Mesothelial cell of epicardium (in vitro differentiated cells): ENCODE data around the gene BIRC5. TPM values are rescaled to one million over a fixed set of nuclear protein-coding genes. Genes with fewer than 3 reads are reported as not detected.

Source experiments
- DNase-seq, 2 experiments: peaks; one replicate each; pipeline ENCODE4 v3.0.0; 2021; ENCODE audit warnings: low spot score in 2 of 2; ENCODE audit not compliant: unreplicated experiment in 2 of 2
- H3K27ac Mint-ChIP-seq: 2 replicates; pipeline ENCODE4 v1.8.0; 2021; ENCODE audit warnings: mixed read lengths
- H3K27me3 Mint-ChIP-seq: 2 replicates; pipeline ENCODE4 v1.8.0; 2021; ENCODE audit warnings: low read depth, mixed read lengths
- H3K36me3 Mint-ChIP-seq: 2 replicates; pipeline ENCODE4 v1.8.0; 2021; ENCODE audit warnings: mixed read lengths
- H3K4me1 Mint-ChIP-seq: 2 replicates; pipeline ENCODE4 v1.8.0; 2021; ENCODE audit warnings: mixed read lengths
- H3K4me3 Mint-ChIP-seq: 2 replicates; pipeline ENCODE4 v1.8.0; 2021; ENCODE audit warnings: mild to moderate bottlenecking, moderate library complexity, mixed read lengths
- H3K9me3 Mint-ChIP-seq: 2 replicates; pipeline ENCODE4 v1.8.0; 2021; ENCODE audit warnings: mixed read lengths
- total RNA-seq: library from RNA; stranded (reverse); gene quantifications from 3 replicates; pipeline ENCODE4 v1.2.1, GENCODE V29; 2021
- TF ChIP-seq, protein P1 (sequence below): fragments of 200-600 bp; sonication (generic); IDR thresholded peaks from one replicate; pipeline ENCODE4 v1.5.0; 2021; ENCODE audit warnings: antibody characterized with exemption; ENCODE audit not compliant: unreplicated experiment

The BIRC5 gene
- total RNA-seq, 1 donor from 2014 or later: 22.8 TPM

DNA sequence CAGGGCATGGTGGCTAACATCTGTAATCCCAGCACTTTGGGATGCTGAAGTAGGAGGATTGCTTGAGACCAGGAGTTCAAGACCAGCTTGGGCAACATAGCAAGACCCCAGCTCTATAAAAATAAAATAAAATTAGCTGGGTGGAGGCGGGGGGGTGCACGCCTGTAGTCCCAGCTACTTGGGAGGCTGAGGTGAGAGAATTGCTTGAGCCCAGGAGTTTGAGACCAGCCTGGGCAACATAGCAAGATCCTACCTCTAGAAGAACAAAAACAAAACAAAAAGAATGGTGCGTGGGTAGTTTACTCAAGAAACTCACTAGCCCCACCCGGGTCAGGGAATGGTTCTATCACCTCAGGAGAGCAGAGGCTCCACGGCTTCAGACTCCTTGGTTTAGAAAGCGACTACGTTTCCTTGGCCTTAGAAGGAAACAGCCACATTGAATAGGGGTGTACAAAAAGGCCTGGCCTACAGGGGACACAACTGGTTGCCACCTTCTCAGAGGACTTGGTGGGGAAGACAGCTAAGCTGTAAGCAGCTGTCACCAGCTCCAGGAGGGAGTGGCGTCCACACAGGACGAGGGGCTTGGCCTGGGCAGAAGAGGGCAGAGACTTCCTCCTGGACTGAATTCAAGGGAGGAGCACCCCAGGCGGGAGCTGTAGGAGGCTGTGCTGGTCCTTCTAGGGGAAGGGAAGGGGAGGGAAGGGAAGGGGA, 27.9 kb upstream of the BIRC5 start:
- Mint-ChIP-seq H3K36me3 (peaks cover 20% of the 10 kb centered on the region), H3K27ac (peak overlapping the region; percentile 39), H3K9me3 (peaks cover 3% of the 10 kb centered on the region), H3K4me1 (peaks cover 20% of the 10 kb centered on the region), H3K27me3 (no peaks in the 10 kb centered on the region), H3K4me3 (peak overlapping the region; percentile 81)
- TF ChIP-seq, protein P1, sequence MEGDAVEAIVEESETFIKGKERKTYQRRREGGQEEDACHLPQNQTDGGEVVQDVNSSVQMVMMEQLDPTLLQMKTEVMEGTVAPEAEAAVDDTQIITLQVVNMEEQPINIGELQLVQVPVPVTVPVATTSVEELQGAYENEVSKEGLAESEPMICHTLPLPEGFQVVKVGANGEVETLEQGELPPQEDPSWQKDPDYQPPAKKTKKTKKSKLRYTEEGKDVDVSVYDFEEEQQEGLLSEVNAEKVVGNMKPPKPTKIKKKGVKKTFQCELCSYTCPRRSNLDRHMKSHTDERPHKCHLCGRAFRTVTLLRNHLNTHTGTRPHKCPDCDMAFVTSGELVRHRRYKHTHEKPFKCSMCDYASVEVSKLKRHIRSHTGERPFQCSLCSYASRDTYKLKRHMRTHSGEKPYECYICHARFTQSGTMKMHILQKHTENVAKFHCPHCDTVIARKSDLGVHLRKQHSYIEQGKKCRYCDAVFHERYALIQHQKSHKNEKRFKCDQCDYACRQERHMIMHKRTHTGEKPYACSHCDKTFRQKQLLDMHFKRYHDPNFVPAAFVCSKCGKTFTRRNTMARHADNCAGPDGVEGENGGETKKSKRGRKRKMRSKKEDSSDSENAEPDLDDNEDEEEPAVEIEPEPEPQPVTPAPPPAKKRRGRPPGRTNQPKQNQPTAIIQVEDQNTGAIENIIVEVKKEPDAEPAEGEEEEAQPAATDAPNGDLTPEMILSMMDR: no peak
- no peak for DNase-seq

DNA sequence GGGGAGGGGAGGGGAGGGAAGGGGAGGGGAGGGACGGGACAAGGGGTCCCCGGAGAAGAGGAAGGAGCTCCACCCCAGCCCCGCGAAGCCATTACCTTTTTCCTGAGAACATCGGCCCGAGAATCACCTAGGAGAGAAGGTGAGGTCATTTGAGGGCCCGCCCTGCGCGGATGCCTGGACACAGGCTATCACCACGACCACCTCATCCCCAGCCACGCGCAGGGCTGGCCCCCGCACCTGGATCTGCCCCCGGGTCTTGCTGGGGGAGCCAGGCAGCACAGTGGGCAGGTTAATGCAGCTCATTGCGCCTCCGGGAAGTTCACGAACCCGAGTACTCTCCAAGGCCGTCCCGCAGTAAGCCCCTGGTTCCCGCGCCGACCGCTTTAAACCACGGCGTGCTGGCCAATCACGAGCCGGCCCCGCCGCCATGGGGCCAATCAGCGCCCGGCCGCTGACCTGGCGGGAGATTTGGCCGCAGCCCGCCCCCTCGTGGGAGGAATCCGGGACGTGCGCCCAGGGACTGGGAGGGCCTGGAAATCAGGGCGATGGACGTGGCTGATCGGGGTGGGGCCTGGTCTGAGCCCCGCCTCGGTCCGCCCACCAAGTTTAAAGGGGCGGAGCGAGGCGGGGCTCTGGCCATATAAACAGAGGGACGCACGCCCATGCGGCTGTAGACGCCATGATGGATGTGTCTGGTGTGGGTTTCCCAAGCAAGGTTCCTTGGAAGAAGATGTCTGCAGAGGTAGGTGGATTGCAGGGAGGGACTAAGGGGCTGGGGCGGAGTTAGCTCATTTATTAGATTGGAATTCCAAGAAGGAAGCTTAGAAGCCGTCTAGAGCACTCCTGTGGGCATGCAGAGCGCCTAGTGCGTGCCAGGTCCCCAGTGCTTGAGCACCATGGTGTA, 27.1 kb upstream of the BIRC5 start, which contains the start of the genes AFMID and TK1:
Gene AFMID, plus strand, starts transcription at position 671 of the 904 bp plus-strand sequence. Its CDS starts 9 bp downstream, at position 680.
Gene TK1, minus strand, starts transcription at position 361 of the 904 bp plus-strand sequence. Its CDS starts 58 bp downstream, at position 303.
- DNase-seq: peak; percentile 96 to 100
- Mint-ChIP-seq H3K27me3 (no peaks in the 10 kb centered on the region), H3K36me3 (peaks cover 17% of the 10 kb centered on the region), H3K9me3 (peaks cover 3% of the 10 kb centered on the region), H3K4me3 (peak within 1 kb of the TSS; percentile 81), H3K4me1 (peaks cover 20% of the 10 kb centered on the region), H3K27ac (peak within 1 kb of the TSS; percentile 83)
- TF ChIP-seq, protein P1: peak; percentile 95

DNA sequence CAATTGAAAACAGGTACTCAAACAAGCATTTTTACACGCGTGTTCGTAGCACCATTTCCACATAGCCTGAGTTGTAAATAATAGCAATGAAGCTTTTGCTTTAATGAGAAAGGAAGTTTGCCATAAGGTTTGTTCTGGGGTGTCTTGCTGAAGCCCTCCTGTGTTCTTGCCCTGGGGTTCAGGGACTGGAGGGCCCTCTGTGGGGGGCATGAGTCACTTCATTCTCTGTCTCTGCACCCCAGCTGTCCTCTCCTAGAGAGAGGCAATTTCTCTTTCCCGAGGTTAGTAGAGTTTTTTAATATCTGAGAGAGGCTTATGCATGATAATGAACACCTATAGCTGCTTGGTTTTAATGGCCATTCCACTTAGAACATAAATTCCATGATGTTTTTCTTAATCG, 17.3 kb upstream of the BIRC5 start:
- Mint-ChIP-seq H3K4me3 (no peak overlapping the region), H3K4me1 (peaks cover 11% of the 10 kb centered on the region), H3K36me3 (peaks cover 10% of the 10 kb centered on the region), H3K27me3 (no peaks in the 10 kb centered on the region), H3K9me3 (no peaks in the 10 kb centered on the region), H3K27ac (peak overlapping the region; percentile 84)
- DNase-seq: no peak
- TF ChIP-seq, protein P1: no peak

DNA sequence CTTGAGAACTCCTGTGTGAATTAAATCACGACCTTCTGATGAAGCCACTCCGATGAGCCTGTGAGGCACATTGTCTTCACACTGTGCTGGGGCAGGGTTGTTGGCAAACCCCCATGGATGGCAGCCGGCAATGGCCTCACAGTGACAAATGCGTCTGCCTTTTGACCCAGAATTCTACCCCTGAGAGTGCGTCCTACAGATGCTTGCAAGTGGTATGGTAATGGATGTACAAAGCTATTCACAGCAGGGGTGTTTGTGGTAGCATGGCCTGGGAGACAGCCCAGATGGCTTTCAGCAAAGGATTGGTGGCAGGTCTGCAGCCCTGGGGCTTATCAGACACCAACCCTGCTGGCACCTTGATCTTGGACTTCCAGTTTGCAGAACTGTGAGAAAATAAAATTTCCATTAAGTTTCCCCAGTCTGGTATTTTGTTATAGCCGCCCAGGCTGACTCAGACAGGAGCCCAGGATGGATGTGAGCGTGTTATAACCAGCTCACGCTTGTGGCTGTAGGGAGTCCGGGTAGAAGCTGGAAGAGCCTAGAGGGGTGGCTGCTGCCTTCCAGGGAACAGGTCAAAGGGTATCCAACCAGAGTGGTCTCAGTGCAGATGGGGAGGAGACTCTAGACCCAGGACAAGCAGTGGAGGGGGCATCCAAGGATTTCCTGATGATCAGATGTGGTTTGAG, 16.8 kb upstream of the BIRC5 start:
- DNase-seq: no peak
- Mint-ChIP-seq H3K9me3 (no peaks in the 10 kb centered on the region), H3K4me1 (peaks cover 11% of the 10 kb centered on the region), H3K4me3 (no peak overlapping the region), H3K27ac (peak overlapping the region; percentile 84), H3K27me3 (no peaks in the 10 kb centered on the region), H3K36me3 (peaks cover 10% of the 10 kb centered on the region)
- TF ChIP-seq, protein P1: no peak

DNA sequence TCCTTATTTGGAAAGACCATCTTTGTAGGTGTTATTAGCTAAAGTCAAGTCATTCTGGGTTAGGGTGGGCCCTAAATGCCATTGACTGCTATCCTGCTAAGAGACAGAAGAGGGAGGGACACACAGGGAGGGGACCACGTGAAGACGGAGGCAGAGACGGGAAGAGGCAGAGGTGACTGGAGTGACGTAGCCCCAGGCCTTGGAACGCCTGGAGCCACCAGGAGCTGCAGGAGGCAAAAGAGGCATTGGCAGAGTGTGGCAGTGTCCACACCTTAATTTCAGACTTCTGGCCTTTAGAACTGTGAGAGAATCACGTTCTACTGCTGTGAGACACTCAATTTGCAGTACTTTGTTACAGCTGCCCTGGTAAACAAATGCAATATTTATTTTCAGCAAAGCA, 13.6 kb upstream of the BIRC5 start:
- TF ChIP-seq, protein P1: no peak
- Mint-ChIP-seq H3K9me3 (no peaks in the 10 kb centered on the region), H3K27me3 (no peaks in the 10 kb centered on the region), H3K36me3 (peaks cover 7% of the 10 kb centered on the region), H3K4me1 (peaks cover 11% of the 10 kb centered on the region), H3K4me3 (no peak overlapping the region), H3K27ac (no peak overlapping the region)
- DNase-seq: no peak
